Activated T-cell treated with anti-CD3 and anti-CD28 coated beads, Interleukin-2, amount 50 U/mL, for 72 hours (primary cell): Measurements from ENCODE around the gene NAALADL2. TPM values are rescaled to one million over a fixed set of nuclear protein-coding genes. Genes with fewer than 3 reads are reported as not detected.

Source experiments
- ATAC-seq, 2 donors: fragments of 150-1000 bp; cut with Tn5 transposase; replicated peaks in 1 of 2; 2 replicates each; pipeline ENCODE4 v1.10.0; 2021; ENCODE audit warnings: moderate library complexity in 2 of 2, mild to moderate bottlenecking in 1 of 2
- DNase-seq, 2 donors: peaks; one replicate each; pipeline ENCODE4 v3.0.0; 2021 to 2022; ENCODE audit warnings: mixed read lengths in 1 of 2
- H3K27ac Mint-ChIP-seq: one replicate; pipeline ENCODE4 v1.8.0; 2022; ENCODE audit warnings: mild to moderate bottlenecking, moderate library complexity, mixed read lengths
- H3K27me3 Mint-ChIP-seq: one replicate; pipeline ENCODE4 v1.8.0; 2022; ENCODE audit warnings: low read depth, mixed read lengths
- H3K36me3 Mint-ChIP-seq, 2 donors: one replicate each; pipeline ENCODE4 v1.8.0; 2022; ENCODE audit warnings: mixed read lengths in 2 of 2, mild to moderate bottlenecking in 1 of 2; ENCODE audit not compliant: insufficient read depth in 2 of 2
- H3K4me1 Mint-ChIP-seq: one replicate; pipeline ENCODE4 v1.8.0; 2022; ENCODE audit warnings: low read depth, mixed read lengths
- H3K4me3 Mint-ChIP-seq, 2 donors: one replicate each; pipeline ENCODE4 v1.8.0; 2022; ENCODE audit warnings: mild to moderate bottlenecking in 2 of 2, mixed read lengths in 2 of 2, moderate library complexity in 2 of 2
- H3K9me3 Mint-ChIP-seq, 2 donors: one replicate each; pipeline ENCODE4 v1.8.0; 2022; ENCODE audit warnings: mixed read lengths in 2 of 2
- total RNA-seq, 2 donors: library from RNA; stranded (reverse); gene quantifications; one replicate each; pipeline ENCODE4 v1.2.3, GENCODE V29; 2022

The NAALADL2 gene
- total RNA-seq, 2 donors from 2014 or later, result 0.58 TPM; not detected in 1

DNA sequence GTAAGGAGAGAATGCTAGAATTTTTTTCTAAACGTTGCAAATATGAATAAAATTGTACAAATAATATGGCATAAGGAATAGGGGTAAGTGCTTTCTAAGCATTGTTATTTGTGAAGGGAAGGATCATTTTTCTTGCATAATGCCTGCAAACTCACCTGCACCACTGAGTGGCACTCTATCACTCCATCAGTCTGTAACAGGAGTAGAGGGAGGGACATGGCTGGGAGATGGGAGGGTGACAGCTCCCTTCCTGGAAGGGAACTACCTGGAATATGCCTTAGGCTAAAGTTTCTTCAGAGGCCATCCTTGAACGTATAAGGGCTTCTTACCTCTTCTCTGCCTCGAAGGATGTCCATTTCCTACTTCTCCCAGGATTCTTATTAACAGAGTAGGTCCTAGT lies 3.0 kb downstream of the NAALADL2 start:
- Mint-ChIP-seq H3K27me3 (no peaks in the 10 kb centered on the region), H3K36me3 (no peaks in the 10 kb centered on the region), H3K4me1 (no peaks in the 10 kb centered on the region), H3K9me3 (peaks cover 0 to 7% of the 10 kb centered on the region in 2 donors), H3K4me3 (no peak overlapping the region), H3K27ac (no peak overlapping the region)
- DNase-seq, result no peak
- no peak for ATAC-seq

DNA sequence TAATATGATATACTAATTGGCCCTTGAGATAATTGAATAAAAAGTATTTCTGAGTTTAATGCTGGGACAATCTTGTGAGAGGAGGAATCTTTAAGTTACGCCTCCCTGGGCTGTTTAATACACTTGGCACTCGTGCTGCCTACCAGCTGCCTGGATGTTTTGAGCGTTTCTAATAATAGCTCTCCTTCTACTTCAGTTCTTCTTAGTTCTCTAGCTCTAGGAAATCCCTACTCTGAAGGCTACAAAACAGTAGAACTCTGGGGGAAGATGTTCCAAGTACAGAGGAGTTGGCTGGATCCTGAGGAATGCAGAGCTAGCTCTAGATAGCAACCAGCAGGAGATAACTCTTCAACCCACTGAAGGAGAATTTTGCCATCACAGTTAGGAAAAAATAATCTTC lies 3.5 kb downstream of the NAALADL2 start:
- Mint-ChIP-seq H3K9me3 (peaks cover under 1 to 7% of the 10 kb centered on the region in 2 donors), H3K27me3 (no peaks in the 10 kb centered on the region), H3K4me1 (no peaks in the 10 kb centered on the region), H3K4me3 (no peak overlapping the region), H3K27ac (no peak overlapping the region), H3K36me3 (no peaks in the 10 kb centered on the region)
- ATAC-seq, result no peak
- no peak for DNase-seq

DNA sequence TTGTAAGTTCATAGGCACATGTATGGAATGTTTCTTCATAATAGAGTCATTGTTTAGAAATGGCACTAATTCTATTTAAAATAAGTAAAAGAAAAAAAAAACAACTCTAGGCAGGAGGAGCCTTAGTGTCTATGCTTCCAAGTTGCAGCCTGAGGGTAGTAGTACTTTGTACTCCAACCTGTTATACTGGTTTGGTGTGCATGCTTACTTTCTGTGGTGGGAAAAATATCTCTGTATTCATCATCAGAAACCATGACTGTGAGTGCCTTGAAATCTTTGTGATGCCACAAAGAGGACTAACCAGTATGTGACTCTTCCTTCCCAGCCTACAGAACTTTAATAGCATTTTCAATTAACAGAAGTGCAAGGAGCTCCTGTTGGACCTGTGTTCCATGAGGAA lies 4.4 kb downstream of the NAALADL2 start:
- Mint-ChIP-seq H3K9me3 (peaks cover 3 to 5% of the 10 kb centered on the region in 2 donors), H3K4me1 (no peaks in the 10 kb centered on the region), H3K27me3 (no peaks in the 10 kb centered on the region)

DNA sequence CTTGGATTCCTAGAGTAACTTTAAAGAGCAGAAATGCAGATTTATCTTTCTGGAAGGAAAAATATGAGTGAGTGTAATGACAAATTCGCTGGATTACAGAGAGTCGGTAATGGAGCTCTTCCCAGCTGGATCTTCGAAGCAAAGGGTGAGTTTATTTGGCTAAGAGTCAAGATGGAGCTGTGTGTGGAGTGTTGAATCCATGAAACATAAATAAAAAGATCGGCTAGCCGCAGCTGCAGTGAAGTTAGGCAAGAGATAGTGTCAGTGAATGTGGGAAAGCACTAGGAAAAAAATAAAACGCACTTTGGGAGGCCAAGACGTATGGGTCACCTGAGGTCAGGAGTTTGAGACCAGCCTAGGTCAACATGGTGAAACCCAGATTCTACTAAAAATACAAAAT lies 10.3 kb downstream of the NAALADL2 start:
- Mint-ChIP-seq H3K9me3 (peaks cover 2 to 5% of the 10 kb centered on the region in 2 donors), H3K27me3 (no peaks in the 10 kb centered on the region), H3K36me3 (no peaks in the 10 kb centered on the region), H3K27ac (no peak overlapping the region), H3K4me3 (no peak overlapping the region), H3K4me1 (no peaks in the 10 kb centered on the region)
- no peak for DNase-seq
- ATAC-seq, result no peak

More for the DNA sequence above, 4.4 kb downstream of the NAALADL2 start:
- no peaks in the 10 kb centered on the region for H3K36me3 Mint-ChIP-seq
- DNase-seq, result no peak
- no peak overlapping the region for H3K27ac Mint-ChIP-seq
- no peak overlapping the region for H3K4me3 Mint-ChIP-seq
- no peak for ATAC-seq

DNA sequence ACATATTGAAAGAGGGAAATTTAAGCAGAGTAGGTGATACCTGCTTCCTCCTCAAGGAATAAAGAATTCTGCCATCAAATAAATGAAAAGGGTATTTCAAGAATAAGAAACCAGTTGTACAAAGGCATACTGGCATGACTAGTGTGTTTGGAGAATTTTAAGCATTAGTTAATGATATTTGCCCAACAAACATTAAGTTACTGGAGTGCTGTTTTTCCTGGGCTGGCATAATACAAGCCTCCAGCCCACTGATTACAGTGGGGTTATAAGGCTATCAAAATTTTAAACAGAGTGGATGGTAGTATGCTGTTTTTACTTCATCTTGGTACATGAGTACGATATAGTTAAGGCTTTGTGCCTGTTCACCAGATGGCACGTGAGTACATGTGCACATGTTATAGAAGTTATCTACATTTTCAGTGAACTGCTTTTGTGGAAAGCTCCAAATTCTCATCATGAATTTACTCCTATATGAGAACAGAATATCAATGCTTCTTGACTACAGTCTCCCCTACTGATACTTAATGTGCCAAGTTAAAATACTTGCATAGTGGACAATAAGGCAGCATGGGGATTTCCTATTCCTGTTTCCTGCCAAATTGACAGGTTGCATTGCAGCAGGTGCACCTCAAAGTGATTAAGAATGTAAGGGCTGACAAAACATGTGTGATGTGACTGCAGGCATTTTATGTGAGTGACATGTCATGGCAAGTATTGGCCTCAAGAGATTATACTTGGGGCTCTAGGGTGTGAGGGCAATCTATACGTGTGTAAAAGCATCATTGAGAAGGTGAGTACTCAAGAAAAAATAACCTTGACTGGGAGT lies 14.9 kb downstream of the NAALADL2 start:
- H3K36me3 Mint-ChIP-seq, result peaks cover 0 to 1% of the 10 kb centered on the region in 2 donors
- ATAC-seq, result no peak
- no peaks in the 10 kb centered on the region for H3K4me1 Mint-ChIP-seq
- H3K27me3 Mint-ChIP-seq, result no peaks in the 10 kb centered on the region
- no peak overlapping the region for H3K4me3 Mint-ChIP-seq
- DNase-seq, result no peak
- H3K27ac Mint-ChIP-seq, result no peak overlapping the region
- peaks cover 0 to 2% of the 10 kb centered on the region in 2 donors for H3K9me3 Mint-ChIP-seq

GRCh38 chr3:174882789-174883188 lies 23.7 kb downstream of the NAALADL2 start:
- H3K27me3 Mint-ChIP-seq, result no peaks in the 10 kb centered on the region
- no peak for ATAC-seq
- DNase-seq, result no peak
- H3K9me3 Mint-ChIP-seq, result peaks cover 11 to 17% of the 10 kb centered on the region in 2 donors
- peaks cover 0 to 2% of the 10 kb centered on the region in 2 donors for H3K36me3 Mint-ChIP-seq
- H3K4me1 Mint-ChIP-seq, result no peaks in the 10 kb centered on the region
- no peak overlapping the region for H3K4me3 Mint-ChIP-seq
- no peak overlapping the region for H3K27ac Mint-ChIP-seq

GRCh38 chr3:174883881-174884675 lies 24.9 kb downstream of the NAALADL2 start:
- no peak for DNase-seq
- Mint-ChIP-seq H3K9me3 (peaks cover 11 to 17% of the 10 kb centered on the region in 2 donors), H3K4me1 (no peaks in the 10 kb centered on the region), H3K27ac (no peak overlapping the region), H3K4me3 (no peak overlapping the region), H3K36me3 (peaks cover 0 to 2% of the 10 kb centered on the region in 2 donors), H3K27me3 (no peaks in the 10 kb centered on the region)
- ATAC-seq, result no peak

DNA sequence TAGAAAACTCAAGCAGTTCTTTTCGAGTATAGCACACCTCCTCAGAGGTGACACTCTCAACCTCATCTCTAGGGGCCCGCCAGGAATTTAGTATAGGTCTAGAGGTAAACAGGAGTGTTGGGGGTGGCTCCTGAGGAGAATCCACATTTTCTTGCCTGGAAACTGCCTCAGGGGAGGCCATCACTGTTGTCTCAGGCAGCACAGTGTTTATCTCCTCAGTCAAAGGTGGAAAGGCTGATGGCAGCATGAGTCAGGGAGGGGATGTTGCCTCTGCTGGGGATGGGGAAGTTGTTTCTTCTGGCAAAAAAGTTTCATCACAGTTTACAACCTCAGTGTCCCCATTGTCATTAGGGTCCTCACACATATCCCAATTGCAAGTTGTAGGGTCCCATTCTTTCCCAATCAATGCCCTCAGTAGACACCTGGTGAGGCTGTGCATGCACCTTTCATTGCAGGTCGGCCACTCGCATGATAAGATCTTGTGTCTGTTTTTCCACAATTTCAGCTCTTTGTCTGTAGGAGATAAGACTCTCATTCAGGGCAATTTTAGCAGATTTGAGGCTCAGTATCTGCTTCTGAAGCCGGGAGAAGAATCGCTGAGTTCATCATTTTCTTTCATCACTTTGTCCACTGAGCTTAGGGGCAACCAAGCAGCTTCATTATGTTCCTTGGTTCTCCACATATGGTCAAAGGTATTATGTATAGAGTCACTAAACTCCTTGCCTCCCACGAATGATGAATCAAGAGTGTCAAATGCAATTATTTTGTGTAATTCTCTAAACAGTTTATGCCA lies 25.8 kb downstream of the NAALADL2 start:
- H3K27me3 Mint-ChIP-seq, result no peaks in the 10 kb centered on the region
- no peak overlapping the region for H3K4me3 Mint-ChIP-seq
- H3K9me3 Mint-ChIP-seq, result peaks cover 9 to 16% of the 10 kb centered on the region in 2 donors
- DNase-seq (no peak), ATAC-seq (no peak)
- H3K4me1 Mint-ChIP-seq, result no peaks in the 10 kb centered on the region
- no peak overlapping the region for H3K27ac Mint-ChIP-seq
- peaks cover 0 to 2% of the 10 kb centered on the region in 2 donors for H3K36me3 Mint-ChIP-seq

GRCh38 chr3:174891524-174892203 lies 32.5 kb downstream of the NAALADL2 start:
- Mint-ChIP-seq H3K9me3 (peaks cover 5 to 12% of the 10 kb centered on the region in 2 donors), H3K4me3 (no peak overlapping the region)
- no peak for ATAC-seq

GRCh38 chr3:174907027-174907426 lies 47.9 kb downstream of the NAALADL2 start:
- H3K9me3 Mint-ChIP-seq, result no peaks in the 10 kb centered on the region
- H3K36me3 Mint-ChIP-seq, result no peaks in the 10 kb centered on the region
- no peak overlapping the region for H3K27ac Mint-ChIP-seq
- H3K27me3 Mint-ChIP-seq, result no peaks in the 10 kb centered on the region
- no peaks in the 10 kb centered on the region for H3K4me1 Mint-ChIP-seq
- ATAC-seq, result no peak
- DNase-seq, result no peak
- H3K4me3 Mint-ChIP-seq, result no peak overlapping the region

More at GRCh38 chr3:174891524-174892203, 32.5 kb downstream of the NAALADL2 start:
- DNase-seq, result no peak
- Mint-ChIP-seq H3K36me3 (peaks cover 0 to 2% of the 10 kb centered on the region in 2 donors), H3K27ac (no peak overlapping the region), H3K4me1 (no peaks in the 10 kb centered on the region), H3K27me3 (no peaks in the 10 kb centered on the region)

GRCh38 chr3:174907628-174908407 lies 48.7 kb downstream of the NAALADL2 start:
- Mint-ChIP-seq H3K4me1 (no peaks in the 10 kb centered on the region), H3K9me3 (no peaks in the 10 kb centered on the region), H3K27ac (no peak overlapping the region), H3K36me3 (no peaks in the 10 kb centered on the region), H3K27me3 (no peaks in the 10 kb centered on the region), H3K4me3 (no peak overlapping the region)
- ATAC-seq (no peak), DNase-seq (no peak)
